Measurements from ENCODE around the gene MYO1B. TPM values are rescaled to one million over a fixed set of nuclear protein-coding genes. Genes with fewer than 3 reads are reported as not detected.

MYO1B gene
- total RNA-seq, 1 donor from 2014 or later: 81.6 TPM

GRCh38 chr2:191382801-191383200 lies 137.6 kb downstream of the MYO1B start:
- Mint-ChIP-seq H3K4me1 (peaks cover 18% of the 10 kb centered on the region), H3K9me3 (no peaks in the 10 kb centered on the region), H3K36me3 (peaks cover 26% of the 10 kb centered on the region), H3K4me3 (no peak overlapping the region), H3K27me3 (ENCODE audit: low read depth) (no peaks in the 10 kb centered on the region), H3K27ac (no peak overlapping the region)
- TF ChIP-seq CTCF (IDR thresholded peaks at IDR 0.05; ENCODE audit: unreplicated experiment): no peak
- DNase-seq (ENCODE audit: low spot score in 2 of 2, unreplicated experiment in 2 of 2): no peak

- Mint-ChIP-seq H3K36me3 (peaks cover 27% of the 10 kb centered on the region), H3K27ac (no peak overlapping the region), H3K27me3 (ENCODE audit: low read depth) (no peaks in the 10 kb centered on the region), H3K9me3 (no peaks in the 10 kb centered on the region), H3K4me3 (no peak overlapping the region), H3K4me1 (peaks cover 11% of the 10 kb centered on the region)
- TF ChIP-seq CTCF (IDR thresholded peaks at IDR 0.05; ENCODE audit: unreplicated experiment): no peak
- DNase-seq (ENCODE audit: low spot score in 2 of 2, unreplicated experiment in 2 of 2): no peak
Observed at GRCh38 chr2:191383486-191383885, 138.3 kb downstream of the MYO1B start.

- H3K4me1 Mint-ChIP-seq: peaks cover 4% of the 10 kb centered on the region
- no peak for DNase-seq (ENCODE audit: low spot score in 2 of 2, unreplicated experiment in 2 of 2)
- no peak overlapping the region for H3K4me3 Mint-ChIP-seq
- no peaks in the 10 kb centered on the region for H3K27me3 Mint-ChIP-seq (ENCODE audit: low read depth)
- no peaks in the 10 kb centered on the region for H3K9me3 Mint-ChIP-seq
- no peak overlapping the region for H3K27ac Mint-ChIP-seq
- TF ChIP-seq CTCF (IDR thresholded peaks at IDR 0.05; ENCODE audit: unreplicated experiment): no peak
- peaks cover 35% of the 10 kb centered on the region for H3K36me3 Mint-ChIP-seq
Observed at GRCh38 chr2:191384829-191385228, 139.6 kb downstream of the MYO1B start.

- H3K36me3 Mint-ChIP-seq: peaks cover 40% of the 10 kb centered on the region
Observed at GRCh38 chr2:191385416-191386160, 140.4 kb downstream of the MYO1B start.

GRCh38 chr2:191386938-191387536 lies 141.8 kb downstream of the MYO1B start:
- Mint-ChIP-seq H3K4me3 (no peak overlapping the region), H3K9me3 (no peaks in the 10 kb centered on the region), H3K27me3 (ENCODE audit: low read depth) (no peaks in the 10 kb centered on the region), H3K4me1 (peaks cover 4% of the 10 kb centered on the region), H3K27ac (no peak overlapping the region), H3K36me3 (peaks cover 39% of the 10 kb centered on the region)
- no peak for DNase-seq (ENCODE audit: low spot score in 2 of 2, unreplicated experiment in 2 of 2)
- TF ChIP-seq CTCF (IDR thresholded peaks at IDR 0.05; ENCODE audit: unreplicated experiment): no peak

More at GRCh38 chr2:191385416-191386160, 140.4 kb downstream of the MYO1B start:
- Mint-ChIP-seq H3K27ac (no peak overlapping the region), H3K27me3 (ENCODE audit: low read depth) (no peaks in the 10 kb centered on the region), H3K9me3 (no peaks in the 10 kb centered on the region), H3K4me1 (peaks cover 4% of the 10 kb centered on the region), H3K4me3 (no peak overlapping the region)
- no peak for DNase-seq (ENCODE audit: low spot score in 2 of 2, unreplicated experiment in 2 of 2)
- no peak for TF ChIP-seq CTCF (IDR thresholded peaks at IDR 0.05; ENCODE audit: unreplicated experiment)

Data from mesothelial cell of epicardium (in vitro differentiated cells).